Fibroblast of the aortic adventitia (primary cell): Measurements from ENCODE around the gene PRKG1. TPM values are rescaled to one million over a fixed set of nuclear protein-coding genes. Genes with fewer than 3 reads are reported as not detected.

Source experiments
- DNase-seq: peaks from one replicate; pipeline ENCODE4 v3.0.0-alpha.2; 2010; ENCODE audit warnings: low read depth
- H3K4me3 ChIP-seq: 2 replicates; pipeline ENCODE4 v1.5.1; 2011; ENCODE audit warnings: low read depth, mild to moderate bottlenecking, control low read depth, low read length, moderate library complexity
- CTCF ChIP-seq: IDR thresholded peaks from 2 replicates; pipeline ENCODE4 v1.5.1; 2011; ENCODE audit warnings: mild to moderate bottlenecking, low read length, control low read depth, inconsistent platforms; ENCODE audit not compliant: insufficient read depth
- total RNA-seq: library from RNA; depleted of rRNA; stranded (reverse); fragments of >200 nt; gene quantifications from 2 replicates; pipeline ENCODE4 v1.2.3, GENCODE V29; 2012; ENCODE audit warnings: low replicate concordance

Gene PRKG1
- total RNA-seq, 1 donor: 45.6 TPM

- DNase-seq: no peak
- no peak overlapping the region for H3K4me3 ChIP-seq
- no peak for TF ChIP-seq CTCF
These were observed 1037.0 kb downstream of the PRKG1 start for GRCh38 chr10:52111101-52111891.

GRCh38 chr10:52115823-52116222 lies 1041.5 kb downstream of the PRKG1 start:
- H3K4me3 ChIP-seq: no peak overlapping the region
- TF ChIP-seq CTCF: no peak
- DNase-seq: peak; percentile 10

- H3K4me3 ChIP-seq: no peak overlapping the region
- DNase-seq: no peak
- TF ChIP-seq CTCF: no peak
These were observed 1045.2 kb downstream of the PRKG1 start for GRCh38 chr10:52119507-52119906.

- H3K4me3 ChIP-seq: no peak overlapping the region
- no peak for TF ChIP-seq CTCF
- peak; percentile 24 for DNase-seq
These were observed 1047.4 kb downstream of the PRKG1 start for GRCh38 chr10:52121688-52122087.

- DNase-seq: no peak
- H3K4me3 ChIP-seq: no peak overlapping the region
- TF ChIP-seq CTCF: no peak
These were observed 1053.9 kb downstream of the PRKG1 start for GRCh38 chr10:52128056-52128683.

- TF ChIP-seq CTCF: no peak
- DNase-seq: no peak
- H3K4me3 ChIP-seq: no peak overlapping the region
These were observed 1055.3 kb downstream of the PRKG1 start for GRCh38 chr10:52129410-52130178.
